Erythroblast (primary cell): ENCODE results near the gene VEGFC.

Source experiments
- GATA1 ChIP-seq: IDR thresholded peaks from 2 replicates; pipeline ENCODE4 v1.6.1; 2011; ENCODE audit warnings: low read depth, mild to moderate bottlenecking, control low read depth, low read length, moderate library complexity
- POLR2A ChIP-seq: IDR thresholded peaks from 2 replicates; pipeline ENCODE4 v1.6.1; 2011; ENCODE audit warnings: mild to moderate bottlenecking, low read length

DNA sequence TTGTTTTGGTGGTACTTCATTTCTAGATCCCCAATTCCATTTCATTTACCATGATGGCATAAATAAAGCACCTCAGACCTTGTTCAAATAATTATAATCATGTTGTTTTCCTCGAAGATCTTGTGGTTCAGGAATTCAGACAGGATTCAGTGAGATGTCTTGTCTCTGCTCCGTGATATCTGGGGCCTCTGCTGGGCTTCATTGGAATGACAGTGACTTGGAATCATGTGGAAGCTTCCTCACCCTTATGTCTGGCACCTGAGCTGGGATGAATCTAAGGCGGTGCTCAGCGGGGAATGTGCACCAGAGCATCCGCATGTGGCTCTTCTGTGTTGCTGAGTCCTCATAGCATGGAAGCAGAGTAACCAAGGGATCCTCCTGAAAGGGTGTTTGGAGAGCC is 132.2 kb downstream of the VEGFC start:
- TF ChIP-seq POLR2A: no peak
- no peak for TF ChIP-seq GATA1
